Heart left ventricle (tissue), 13 donors: ENCODE data around the gene RPL13.

ENCODE experiments used
- CTCF ChIP-seq, 12 donors: fragments of 200-600 bp; sonication (generic) in 4 of 12; IDR thresholded peaks; one replicate each; pipeline versions ENCODE4 v1.5.0 to v1.8.0; 2018 to 2022; ENCODE audit warnings: antibody characterized with exemption in 12 of 12, mild to moderate bottlenecking in 5 of 12
- POLR2A ChIP-seq, 2 donors: fragments of 450-650 bp; IDR thresholded peaks; one replicate each; pipeline ENCODE4 v1.6.1; 2017; ENCODE audit warnings: antibody characterized with exemption in 2 of 2, mild to moderate bottlenecking in 2 of 2, moderate library complexity in 2 of 2
- donor health status: ischemic (EF 13 %, LVEDD 7.1; RV severe dilation, severe dysfunction).
- donor health status: DM: no; HTN: yes; CAD: no.
- donor health status: DM: no; HTN: no; CAD: no.
- donor health status: ischemic (EF 25% LVEDD 6.9; RV normal size, moderate dysfunction).
- donor health status: ischemic (EF 25% LVEDD 5.7; RV mildly dilated, moderate dysfunction).
- donor health status: ischemic (EF 35%, LVEDD 5.7; RV mildly dilated, moderate dysfunction).
- donor health status: nonischemic (EF 11% LVEDD 7.7; RV severe dilation, severe dysfunction).
- donor health status: DM: yes; HTN: yes; CAD: no.
- donor health status: PGD.
- donor health status: ischemic (EF 29% LVEDD 5.4; RV normal size, mild dysfunction).
- donor health status: nonischemic (EF 23%, LVEDD 6.1; RV moderate dilation, normal function).

DNA sequence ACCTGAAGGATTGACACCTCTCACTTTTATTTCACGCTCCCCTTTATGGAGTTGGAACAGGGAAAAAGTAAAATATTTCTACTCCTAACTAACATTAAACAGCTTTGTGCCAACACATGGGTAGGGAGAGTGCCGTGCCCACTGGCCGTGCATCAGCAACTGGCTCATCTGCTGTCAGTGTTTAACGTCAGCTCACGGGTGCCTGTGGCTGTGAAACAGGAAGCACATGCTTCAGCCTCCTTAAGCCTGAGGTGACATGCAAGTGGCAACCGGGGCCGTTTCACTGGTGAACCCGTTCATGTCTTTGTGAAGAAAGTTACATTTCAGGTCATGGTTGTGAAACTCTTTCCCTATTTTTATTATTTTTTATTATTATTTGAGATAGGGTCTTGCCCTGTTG lies 49.1 kb upstream of the RPL13 start:
- no peak for TF ChIP-seq CTCF (IDR thresholded peaks at IDR 0.05)
- TF ChIP-seq POLR2A (IDR thresholded peaks at IDR 0.05), result no peak
